IPS-NIHi7 (cell line): ENCODE measurements around the gene SLC25A23.
"Not testable (repeated sequence)": the region's sequence is repeated elsewhere in the genome, so short reads cannot be mapped to it uniquely, and the experiment has no call there.

Source experiments
- DNase-seq: peaks from one replicate; pipeline ENCODE4 v3.0.0; 2012; ENCODE audit warnings: mixed read lengths; ENCODE audit errors: extremely low spot score

Gene SLC25A23

GRCh38 chr19:6457958-6458694 lies 1.5 kb downstream of the SLC25A23 start:
- peak; percentile 28 for DNase-seq

DNA sequence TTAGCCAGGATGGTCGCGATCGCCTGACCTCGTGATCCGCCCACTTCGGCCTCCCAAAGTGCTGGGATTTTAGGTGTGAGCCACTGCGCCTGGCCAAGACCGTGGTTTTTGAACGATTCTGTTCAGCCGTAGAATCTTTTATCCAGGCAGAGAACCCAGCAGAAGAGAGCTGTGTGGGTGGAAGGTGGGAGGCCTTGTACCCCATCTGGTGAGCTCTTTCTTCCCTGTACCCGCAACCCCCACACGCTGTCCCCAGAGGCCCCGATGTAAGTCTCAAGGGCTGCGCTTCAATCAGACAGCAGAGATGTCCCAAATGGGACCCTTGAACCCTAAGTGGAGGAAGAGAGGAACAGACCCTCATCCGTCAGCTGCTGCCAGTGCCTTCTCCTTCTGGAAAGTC lies 3.7 kb downstream of the SLC25A23 start:
- DNase-seq, result no peak

- no peak for DNase-seq
These were observed 5.5 kb downstream of the SLC25A23 start for GRCh38 chr19:6453951-6454565.

GRCh38 chr19:6452899-6453298 lies 6.7 kb downstream of the SLC25A23 start:
- DNase-seq, result no peak

DNA sequence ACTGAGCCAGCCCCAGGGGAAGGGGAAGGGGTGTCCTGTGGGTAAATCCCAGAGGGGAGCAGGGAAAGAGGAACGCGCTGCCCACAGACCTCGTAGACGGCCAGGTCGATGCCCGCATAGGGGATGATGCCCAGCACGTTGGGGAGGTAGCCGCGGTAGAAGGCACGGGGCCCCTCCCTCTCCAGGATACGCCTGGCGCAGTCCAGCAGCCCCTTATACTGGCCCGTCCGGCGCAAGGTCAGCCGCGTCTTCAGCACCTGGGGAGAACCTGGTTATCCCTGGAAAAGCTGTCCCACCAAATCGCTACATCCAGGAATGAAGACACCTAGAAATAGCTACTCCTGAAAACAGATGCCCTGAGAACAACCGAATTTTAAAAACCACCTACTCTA lies 7.4 kb downstream of the SLC25A23 start:
- DNase-seq, result no peak

DNA sequence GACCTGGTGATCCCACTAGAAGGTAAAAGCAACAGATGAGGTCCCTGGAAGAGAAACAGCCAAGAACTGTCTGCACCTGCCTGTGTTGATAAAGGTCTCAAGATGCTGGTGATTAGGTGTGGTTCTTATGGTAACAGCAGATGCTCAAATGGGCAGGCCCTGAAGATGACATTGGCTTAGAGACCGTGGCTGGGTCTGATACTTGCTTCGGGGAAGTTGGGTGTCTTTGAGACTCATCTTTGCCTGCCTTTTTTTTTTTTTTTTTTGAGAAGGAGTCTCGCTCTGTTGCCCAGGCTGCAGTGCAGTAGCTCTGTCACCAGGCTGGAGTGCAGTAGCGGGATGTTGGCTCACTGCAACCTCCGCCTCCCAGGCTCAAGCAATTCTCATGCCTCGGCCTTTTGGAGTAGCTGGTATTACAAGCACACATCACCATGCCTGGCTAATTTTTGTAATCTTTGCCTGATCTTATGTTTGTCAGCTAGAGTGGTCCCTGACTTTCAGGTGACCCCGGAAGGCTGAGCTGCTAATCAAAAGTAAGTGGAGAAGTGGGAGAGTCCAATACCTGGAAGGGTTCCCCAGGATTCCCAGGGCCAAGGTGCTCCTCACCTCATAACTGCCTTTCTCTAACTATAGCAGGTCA lies 7.9 kb downstream of the SLC25A23 start:
- no peak for DNase-seq

DNA sequence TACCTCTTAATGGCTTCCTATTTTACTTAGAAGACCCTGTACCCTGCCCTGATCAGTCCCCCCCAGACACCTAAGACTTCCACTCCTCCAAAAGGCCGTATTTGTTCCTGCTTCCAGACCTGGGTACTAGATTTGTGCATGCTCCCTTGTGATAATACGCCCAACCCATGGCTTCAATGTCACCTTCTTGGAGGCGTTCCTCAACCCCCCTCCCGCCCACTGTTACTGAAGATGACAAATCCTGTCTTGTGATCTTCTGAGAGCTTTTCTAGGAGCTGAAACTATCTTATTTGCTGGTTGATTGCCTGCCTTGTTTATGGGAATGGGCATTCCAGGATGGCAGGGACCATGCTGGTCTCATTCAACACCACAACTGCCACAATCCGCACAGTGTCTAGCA lies 9.4 kb downstream of the SLC25A23 start:
- DNase-seq, result no peak

DNA sequence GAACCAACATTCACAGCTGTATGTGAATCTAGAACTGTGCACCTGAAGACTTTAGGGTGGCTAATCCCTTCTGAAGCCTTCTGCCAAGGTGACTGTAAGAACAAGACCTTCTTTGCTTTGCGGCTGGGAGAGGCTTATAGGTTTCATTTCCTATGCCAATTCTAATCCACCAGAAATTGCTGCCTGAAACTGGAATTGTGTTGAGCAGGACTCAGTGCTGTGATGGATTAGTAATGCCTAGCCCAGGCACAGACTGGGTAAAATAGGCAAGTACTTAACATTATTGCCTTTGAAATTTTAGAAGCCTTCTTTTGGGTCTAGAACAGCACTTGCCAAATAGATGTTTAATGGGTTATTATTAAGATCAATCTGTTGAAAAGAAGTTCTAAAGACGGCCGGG lies 11.5 kb downstream of the SLC25A23 start:
- no peak for DNase-seq

GRCh38 chr19:6446452-6446851 lies 13.1 kb downstream of the SLC25A23 start:
- DNase-seq, result no peak

- no peak for DNase-seq
These were observed 15.6 kb downstream of the SLC25A23 start for GRCh38 chr19:6443986-6444385.

- DNase-seq, result no peak
These were observed 17.4 kb downstream of the SLC25A23 start for GRCh38 chr19:6442087-6442688.

GRCh38 chr19:6440905-6441304 lies 18.7 kb downstream of the SLC25A23 start:
- no peak for DNase-seq

DNA sequence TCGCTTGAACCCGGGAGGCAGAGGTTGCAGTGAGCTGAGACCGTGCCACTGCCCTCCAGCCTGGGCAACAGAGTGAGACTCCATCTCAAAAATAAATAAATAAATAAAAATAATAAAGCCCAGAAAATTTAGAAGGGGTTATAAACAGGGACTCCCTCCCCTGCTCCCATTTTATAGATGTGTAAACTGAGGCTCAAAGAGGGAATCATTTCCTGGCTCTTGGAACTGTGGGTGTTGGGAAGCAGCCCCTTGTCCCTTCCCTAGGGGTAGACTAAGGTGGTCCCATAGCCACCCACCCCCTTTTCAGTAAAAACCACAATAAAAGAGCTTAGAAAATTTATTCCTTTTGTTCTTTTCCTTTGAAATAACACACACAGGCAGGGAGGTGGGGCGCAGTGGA lies 19.8 kb downstream of the SLC25A23 start:
- DNase-seq, result no peak

DNA sequence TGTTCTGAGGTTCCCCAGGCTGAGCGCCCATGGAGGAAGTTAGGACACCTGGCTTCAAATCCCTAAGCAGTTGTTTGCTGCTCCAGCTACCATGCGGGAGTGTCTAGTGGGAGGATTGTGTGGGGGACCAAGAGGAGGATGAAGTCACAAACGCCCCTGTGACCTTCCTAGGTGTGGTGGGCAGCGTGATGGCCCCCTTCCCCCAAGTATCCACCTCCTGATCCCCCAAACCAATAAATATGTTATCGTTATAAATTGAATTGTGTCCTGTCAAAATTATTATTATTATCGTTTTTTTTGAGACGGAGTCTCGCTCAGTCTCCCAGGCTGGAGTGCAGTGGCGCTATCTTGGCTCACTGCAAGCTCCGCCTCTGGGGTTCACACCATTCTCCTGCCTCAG lies 25.9 kb downstream of the SLC25A23 start, which contains the start of gene SLC25A41:
TSS of gene SLC25A41 (minus strand) at position 101 of the 400 bp plus-strand sequence. CDS start at position 31, 70 bp downstream.
- no peak for DNase-seq

GRCh38 chr19:6433165-6433564 lies 26.4 kb downstream of the SLC25A23 start:
- DNase-seq, result no peak

GRCh38 chr19:6431891-6432290 lies 27.7 kb downstream of the SLC25A23 start:
- DNase-seq, result no peak

DNA sequence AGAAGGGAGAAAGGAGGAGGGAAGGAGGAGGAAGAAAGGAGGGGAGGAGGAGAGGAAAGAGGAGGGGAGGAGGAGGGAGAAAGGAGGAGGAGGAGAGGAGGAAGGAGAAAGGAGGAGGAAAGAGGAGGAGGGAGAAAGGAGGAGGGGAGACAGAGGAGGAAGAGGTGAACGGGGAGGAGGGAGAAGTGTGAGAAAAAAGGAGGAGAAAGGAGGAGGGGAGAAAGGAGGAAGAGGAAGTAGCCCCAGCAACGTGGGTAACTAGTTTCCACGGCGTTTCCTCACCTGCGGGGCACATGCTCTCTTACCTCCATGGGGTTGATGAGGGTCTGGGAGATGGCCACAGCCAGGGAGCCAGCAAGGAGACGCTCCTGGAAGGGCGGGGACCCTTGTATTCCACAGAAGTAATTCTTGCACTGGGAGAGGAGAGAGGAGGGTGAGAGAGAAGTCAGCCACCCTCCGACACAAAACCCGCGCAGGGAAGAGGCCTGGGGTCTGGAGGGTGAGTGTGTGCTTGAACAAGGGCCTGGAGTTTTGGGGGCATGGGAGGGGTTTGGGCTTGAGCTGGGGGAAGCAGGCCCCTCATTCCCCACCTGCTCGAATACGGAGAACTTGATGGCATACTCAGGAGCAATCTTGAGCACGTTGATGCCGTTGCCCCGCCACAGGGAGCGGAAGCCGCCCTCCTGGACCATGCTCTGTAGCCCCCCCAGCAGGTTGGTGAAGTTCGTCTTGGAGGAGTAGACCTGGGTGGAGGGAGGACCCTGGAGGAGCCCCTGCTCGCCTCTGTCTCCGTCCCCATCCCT lies 30.0 kb downstream of the SLC25A23 start:
- no peak for DNase-seq

DNA sequence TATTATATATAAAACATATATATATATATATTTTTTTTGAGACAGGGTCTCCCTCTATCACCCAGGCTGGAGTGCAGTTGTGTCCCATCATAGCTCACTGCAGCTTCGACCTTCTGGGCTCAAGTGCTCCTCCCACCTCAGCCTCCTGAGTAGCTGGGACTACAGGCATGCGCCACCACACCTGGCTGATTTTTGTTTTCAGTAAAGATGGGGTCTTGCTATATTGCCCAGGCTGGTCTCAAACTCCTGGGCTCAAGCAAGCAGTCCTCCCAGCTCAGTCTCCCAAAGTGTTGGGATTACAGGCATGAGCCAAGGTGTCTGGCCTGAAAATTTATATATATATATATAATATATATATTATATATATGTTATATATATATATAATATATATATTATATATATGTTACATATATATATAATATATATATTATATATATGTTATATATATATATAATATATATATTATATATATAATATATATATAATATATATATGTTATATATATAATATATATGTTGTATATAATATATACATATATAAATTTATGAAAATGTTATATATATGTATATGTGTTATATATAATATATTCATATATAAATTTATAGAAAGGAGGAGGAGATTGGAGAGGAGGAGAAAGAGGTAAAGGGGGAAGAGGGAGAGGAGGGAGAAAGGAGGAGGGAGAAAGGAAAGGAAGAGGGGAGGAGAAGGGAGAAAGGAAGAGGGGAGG lies 30.7 kb downstream of the SLC25A23 start:
- DNase-seq, result not testable (repeated sequence)

GRCh38 chr19:6427131-6427530 lies 32.5 kb downstream of the SLC25A23 start:
- DNase-seq, result no peak

DNA sequence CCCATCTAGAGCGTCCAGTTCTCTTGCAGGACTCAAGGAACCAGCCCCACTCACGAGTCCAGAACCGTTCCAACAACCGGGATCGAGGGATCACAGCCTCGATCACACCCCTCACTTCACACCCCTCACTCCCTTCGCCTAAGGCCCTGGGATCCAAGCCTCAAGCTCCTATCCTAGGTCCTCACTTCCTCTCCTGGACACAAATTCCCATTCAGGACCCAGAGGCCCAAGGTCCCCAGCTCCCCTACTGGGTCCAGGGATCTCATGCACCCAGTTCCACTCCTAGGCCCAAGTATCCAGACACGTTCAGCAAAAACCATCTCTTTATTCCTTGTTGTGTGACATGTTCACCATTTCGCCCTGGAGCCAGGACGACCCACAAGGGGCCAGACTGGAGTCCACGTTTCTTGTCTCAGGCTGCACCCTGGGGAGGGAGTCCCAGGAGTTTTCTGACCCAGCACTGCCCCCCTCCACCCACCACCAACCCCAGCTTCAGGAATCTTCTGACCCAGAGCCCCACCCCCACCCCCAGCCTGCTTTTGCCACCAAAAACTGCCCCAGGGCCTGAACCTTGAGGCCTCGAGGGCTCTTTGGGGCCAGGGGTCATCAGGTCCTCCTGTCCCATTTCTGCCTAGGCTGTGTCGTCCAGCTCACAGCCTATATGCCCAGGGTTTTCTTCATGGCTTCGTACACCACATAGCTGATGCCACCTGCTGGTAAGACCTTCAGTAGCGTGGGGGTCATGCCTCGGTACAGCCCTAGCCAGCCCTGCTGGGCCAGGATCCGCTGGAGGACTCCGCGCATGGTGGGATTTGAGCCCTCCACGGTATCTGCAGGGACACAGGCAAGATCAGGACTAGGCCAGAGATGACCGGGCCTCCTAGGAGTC lies 33.6 kb downstream of the SLC25A23 start:
- no peak for DNase-seq
